CD4-positive, alpha-beta T cell treated with Interleukin-21 for 1 hour (primary cell): ENCODE data around the gene LRRFIP1.

Experiments used
- DNase-seq: peaks from one replicate; pipeline ENCODE4 v3.0.0-alpha.2; 2020

LRRFIP1 gene

DNA sequence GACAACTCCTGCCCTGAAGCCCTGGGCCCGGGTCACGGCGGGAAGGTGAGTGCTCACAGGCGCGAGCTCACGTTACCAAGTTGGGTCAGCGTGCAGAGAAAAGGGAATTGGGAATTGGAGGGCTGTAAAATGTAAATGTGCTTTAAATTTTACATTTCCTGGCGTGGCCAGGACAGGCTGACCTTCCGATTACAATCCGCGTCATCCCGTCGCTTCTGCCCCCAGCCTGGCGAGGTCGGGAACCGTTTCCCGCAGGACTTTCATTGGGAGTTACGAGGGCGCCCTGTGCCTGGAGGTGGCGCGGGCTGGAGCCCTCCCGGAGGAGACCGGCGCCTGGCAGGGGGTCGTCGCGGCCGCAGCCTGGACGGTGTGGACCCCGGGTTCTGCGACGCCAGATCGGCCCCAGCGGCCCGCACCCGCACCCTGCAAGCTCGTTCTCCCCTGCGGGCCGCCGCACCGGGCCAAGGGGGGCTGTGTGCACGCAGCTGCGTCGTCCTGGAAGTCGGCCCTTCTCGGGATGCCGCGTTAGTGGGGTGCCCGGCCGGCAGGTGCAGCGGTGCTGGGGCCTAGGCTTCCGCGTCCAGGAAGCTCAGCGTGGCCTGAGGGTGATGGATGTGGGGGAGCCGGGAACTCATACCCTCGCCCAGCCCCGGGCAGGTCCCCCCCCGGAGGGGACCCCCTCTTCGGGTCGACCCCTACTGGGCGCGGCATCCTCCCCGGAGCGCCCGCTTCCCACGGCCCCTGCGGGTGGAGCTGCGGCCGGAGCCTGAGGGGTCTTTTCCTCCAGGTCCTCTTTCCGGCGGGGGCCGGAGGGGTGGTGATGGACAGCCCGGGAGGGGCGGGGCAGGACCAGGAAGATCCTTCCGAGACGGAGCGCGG lies 63.9 kb downstream of the LRRFIP1 start:
- no peak for DNase-seq

DNA sequence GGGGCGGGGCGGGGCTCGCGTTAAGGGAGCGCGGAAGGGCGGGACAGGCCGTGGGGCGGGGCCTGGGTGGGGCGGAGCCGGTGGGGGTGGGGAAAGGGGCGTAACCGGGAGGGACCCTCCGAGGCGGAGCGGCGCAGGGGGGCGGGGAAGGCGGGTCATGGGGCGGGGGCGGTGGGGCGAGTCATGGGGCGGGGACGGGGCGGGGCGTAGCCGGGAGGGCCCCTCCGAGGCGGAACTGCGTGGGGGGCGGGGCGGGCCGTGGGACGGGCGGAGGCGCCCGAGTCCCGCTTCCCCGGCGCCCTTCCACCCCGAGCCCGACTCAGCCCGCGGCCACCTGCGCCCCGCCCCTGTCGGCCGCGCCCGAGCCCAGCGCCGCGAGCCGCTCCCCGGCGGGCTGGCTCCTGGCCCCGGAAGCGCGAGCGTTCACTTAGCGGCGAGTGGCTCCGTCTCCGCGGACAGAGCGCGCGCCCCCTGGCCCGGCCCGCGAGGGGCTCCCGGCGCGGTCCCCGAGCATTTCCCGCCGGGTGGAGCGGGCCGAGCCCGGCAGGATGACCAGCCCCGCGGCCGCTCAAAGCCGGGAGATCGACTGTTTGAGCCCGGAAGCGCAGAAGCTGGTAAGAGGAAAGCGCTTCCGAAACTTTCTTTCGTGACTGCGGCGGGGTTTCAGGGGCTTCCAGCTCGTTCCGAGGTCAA lies 64.7 kb downstream of the LRRFIP1 start:
- peak; percentile 95 for DNase-seq

DNA sequence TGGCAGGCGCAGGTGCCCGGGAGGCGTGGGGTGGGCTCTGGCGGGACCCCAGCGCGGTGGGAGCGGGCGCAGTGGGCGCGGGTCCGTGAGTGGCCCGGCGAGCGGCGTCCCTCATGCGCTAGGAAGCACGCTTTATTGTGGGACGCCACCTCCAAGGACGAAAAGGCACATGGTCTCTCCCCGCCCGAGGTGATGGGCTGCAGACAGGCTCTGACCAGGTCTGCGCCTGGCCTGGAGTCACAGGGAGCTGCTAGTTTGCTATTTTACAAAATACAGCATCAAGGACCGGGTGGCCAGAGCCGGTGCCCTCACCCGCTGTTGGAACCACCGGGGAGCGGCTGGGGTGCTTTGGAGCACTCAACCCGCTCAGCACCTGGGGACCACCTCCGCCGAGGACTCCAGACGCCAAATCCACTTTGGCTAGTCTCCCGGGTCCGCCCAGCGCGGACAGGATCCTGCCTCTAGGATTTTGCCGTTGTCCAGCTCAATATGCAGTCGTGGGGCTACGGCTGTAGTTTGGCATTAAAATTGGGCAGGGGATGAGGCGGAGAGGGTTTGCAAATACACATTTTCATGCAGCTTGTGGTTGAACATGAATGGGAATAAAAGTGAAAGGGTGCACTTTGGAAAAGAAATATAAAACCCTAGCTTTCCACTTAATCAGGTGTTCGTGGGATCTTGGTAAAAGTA lies 65.4 kb downstream of the LRRFIP1 start:
- DNase-seq: no peak

DNA sequence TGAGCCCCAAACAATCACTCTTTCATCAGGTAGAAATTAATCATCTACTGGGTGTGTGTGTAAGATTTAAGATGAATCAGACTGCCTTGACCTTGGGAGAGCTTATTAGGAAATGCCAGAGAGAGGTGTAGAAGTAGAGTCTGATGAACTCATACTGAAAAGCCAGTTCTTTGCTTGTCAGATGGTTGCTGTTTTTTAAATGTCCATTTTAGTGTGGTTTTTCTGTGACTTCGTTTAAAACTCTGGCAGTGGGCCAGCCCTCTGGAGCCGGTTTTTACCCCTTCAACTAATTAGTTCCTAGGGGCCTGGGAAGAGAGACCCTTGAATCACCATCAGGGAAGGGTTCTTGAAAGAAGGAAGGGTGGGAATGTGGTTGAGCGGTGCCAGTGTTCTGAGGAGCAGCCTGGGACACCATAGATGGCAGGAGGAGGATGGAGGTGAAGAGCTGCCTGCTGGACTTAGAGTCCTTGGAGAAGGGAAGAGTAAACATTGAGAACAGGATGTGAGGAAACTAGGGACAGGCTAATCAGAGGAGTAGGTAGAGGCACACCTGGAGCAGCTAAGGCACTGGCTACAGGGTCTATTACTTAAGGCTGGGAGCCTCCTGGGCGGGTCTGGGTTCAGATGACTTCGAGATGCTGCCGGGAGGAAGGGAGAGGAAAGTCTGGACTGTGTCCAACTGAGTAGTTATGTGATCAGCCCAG lies 66.1 kb downstream of the LRRFIP1 start:
- peak; percentile 51 for DNase-seq

DNA sequence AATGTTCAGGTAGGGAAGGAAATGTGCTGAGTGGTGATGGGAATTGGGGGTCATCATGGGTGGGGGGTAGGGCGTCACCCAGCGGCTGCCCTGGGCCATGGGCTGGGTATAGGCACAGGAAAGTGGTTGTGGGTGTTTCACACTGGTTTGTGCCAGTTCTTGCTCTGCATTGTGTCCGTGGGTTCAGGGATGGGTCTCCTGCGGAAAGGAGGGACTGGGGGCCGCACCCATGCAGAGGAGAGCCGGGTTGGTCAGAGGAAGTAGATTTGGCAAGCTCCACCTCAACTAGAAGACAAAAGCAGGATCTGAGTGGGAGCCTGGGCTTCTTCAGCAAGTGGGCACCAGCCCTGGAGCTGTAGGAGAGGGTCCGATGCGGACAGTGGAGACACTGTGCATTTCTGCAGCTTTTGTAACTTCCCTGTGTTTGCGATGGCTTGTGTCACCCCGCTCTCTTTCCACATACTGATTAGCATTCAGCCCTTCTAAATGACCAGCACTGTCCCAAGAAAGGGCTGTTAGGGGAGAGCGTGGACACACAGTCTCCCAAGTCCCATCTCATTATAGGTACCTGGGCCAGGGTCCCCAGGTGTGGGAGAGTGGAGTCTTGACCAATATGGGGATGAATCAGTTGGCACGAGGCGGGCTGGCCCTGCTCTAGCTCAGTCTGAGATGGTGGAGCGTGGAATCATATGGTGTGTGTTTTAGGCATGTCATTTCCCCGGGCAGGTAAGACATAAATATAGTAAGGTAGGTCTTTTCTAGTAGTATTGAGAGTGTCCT lies 67.2 kb downstream of the LRRFIP1 start:
- DNase-seq: peak; percentile 63

DNA sequence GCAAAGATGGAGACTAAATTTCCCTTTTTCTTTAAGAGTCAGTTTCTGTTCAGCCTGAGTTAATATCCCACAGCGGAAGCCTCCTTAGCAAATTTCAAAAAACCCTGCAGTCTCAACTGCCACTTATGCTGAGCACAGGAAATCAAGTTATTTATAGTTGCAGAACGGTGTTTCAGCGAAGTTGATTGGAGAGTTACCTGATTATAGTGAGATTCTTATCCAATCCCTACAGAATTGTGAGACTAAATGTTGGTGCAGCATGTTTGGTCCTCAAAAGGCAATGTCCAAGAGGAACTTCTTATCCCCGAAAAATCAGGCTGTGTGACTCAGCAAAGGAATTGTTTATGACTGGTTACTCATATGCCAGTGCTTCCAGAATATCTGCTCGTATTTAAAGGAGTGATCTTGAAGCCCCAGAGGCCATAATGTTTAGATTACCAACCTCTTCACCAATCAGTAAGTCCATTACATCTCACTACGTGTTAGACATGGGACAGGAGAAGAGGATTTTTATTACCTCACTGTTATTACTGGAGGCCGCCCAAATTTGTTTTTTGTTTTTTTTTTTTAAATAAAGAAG lies 67.9 kb downstream of the LRRFIP1 start:
- peak; percentile 80 for DNase-seq

DNA sequence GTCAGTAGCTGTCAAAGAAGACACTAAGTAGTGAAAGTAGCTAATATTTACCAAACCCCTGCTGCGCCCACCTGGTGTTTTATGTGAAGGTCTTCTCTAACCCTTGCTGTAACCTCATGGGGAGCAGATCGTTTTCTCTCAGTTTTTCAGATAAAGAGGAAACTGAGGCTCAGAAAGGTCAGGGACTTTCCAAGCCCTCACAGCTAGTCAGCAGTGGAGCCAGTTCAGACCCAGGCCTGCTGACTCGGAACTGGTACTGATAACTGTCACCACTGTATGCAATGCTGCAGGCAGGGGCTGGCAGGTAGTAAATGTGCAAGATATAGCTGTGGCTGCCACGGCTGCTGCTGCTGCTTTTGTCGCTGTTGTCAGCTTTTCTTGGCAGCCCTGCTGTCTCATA lies 69.1 kb downstream of the LRRFIP1 start:
- DNase-seq: peak; percentile 59

DNA sequence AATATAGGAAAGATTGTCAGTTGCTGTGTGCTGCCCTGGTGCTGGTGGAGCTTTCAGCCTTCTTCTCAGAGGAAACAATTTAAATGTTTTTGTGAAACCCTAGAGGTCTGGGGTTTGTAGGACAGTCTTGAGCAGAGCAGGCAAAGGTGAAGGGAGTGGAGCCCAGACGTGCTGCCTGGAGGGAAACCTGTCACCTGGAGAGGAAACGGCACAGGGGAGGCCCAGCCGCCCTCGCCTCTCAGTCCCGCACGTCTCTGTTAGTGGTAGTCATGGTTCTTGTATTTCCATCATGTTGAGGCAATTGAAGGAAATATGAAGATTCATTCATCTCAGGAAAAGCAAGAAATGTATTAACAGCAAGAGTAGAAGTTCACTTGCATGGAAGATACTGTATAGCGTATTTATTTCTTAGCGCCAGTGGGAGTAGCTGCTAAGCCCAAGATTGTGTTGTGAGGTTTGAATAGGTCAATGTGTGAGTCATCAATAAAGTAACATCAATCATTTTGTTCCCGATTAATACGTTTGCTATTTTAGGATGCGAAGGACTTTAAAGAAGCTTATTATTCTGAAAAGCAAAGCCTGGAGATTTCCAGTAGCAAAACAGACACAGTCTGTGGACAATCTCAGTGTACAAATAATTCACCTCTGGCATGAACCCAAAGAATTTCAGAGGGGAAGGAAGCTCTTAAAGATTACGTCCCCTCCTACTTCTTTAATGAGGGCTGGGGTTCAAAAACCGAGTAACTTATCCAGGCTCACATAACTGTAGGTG lies 70.4 kb downstream of the LRRFIP1 start:
- DNase-seq: no peak

DNA sequence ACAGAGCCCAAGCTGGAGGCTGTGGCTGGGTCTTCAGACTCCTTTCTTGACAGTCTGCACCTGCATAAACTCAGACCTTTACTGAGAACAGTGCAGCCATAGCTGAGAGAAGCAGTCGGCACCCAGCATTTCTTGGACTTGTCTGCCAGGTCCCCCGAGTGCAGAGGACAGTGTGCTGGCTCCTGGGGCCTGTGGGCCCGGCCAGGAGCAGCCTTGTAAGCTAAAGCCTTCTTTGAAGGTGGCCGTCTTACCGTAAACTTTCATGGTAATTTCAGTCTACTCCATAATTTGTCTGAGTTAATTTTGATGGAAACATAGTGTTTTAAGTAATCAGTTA lies 70.9 kb downstream of the LRRFIP1 start:
- no peak for DNase-seq

DNA sequence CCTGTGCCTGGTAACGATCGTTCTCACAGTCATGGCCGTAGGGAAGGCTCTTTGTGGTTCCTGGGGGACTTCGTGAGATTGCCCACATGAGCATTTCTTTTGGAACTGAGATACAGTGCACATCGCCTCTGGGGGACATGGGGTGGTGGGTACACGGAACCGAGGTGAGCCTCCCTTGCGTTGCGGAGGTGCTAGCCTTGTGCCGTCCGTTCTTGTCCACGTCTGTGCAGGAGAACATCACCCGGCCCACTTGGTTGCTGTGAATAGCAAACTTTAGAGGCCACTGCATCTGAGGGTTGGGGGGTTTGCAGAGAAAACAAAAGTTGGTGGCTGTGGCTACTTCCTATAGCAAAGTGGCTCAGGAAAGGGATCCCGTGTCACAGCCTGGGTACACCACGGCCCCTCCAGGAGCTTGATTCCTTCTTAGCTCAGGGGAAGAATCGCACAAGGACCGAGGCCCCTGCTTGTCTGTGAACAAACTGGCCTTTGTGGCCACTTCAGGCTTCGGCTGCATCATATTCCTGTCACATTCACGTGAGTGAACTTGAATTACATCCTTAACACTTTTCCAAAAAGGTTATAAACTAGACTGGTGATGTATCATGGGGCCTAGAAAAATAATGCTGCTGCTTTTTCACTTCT lies 72.6 kb downstream of the LRRFIP1 start:
- DNase-seq: no peak

DNA sequence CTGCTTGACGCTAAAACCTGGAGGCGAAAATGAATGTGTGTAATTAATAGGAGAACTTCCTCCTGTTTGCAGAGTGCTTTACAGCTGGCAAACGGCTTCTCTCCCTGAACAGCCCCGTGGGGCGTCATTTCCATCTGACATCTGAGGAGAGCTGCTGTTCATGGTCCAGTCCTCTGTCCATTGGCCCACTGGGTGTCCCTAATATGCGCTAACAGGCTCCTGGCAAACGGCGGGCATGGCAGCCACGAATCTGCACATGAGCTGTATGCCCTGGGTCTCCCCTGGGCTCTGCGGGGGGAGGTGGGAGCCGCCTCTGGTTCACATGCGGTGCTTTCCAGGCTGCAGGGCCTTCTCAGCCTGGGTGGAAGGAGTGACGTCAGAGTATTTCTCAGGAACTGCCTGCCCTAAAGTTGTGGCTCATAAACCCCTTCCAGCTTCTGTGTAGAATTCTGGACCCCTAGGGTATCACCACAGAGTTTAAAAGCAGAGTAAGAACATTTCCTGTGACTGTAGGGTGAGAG lies 73.2 kb downstream of the LRRFIP1 start:
- peak; percentile 83 for DNase-seq

DNA sequence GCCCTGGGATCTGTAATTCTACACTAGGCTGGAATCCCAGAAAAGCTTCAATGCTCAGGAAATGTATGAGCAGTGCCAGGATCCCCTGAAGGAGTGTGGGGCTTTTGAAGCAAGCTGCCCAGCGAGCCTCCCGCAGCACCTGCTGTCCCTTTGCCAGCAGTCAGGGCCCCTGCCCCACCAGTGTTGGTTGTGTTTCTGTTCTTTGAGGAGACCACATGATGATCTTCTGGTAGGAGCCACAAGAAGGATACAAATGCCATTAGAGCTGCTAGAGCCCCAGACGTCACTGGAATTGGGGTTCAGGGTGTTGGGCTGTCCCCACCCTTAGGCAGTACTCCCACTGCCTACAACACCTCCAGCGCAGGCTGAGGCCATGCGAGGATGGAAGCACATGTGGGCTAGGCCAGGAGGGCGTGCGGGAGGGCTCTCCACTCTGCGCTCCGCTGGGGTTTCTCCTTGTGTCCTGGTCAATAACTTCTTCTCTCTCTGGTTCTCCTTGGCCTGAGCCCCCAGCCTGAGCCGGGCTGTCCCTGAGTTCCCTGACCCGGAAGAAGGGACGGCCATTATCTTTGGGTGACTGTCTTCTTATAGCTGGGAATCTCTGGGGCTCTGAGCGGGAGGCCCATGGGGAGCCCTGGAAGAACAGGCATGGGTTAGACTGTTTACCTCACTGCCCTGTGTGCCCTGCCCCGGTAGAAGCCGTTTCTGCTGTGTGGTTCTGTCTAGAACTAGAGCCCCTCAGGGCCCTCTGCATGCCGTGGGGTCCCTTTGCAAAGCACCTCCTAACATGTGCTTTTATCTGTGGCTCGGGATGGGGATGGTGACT lies 73.9 kb downstream of the LRRFIP1 start:
- DNase-seq: no peak

DNA sequence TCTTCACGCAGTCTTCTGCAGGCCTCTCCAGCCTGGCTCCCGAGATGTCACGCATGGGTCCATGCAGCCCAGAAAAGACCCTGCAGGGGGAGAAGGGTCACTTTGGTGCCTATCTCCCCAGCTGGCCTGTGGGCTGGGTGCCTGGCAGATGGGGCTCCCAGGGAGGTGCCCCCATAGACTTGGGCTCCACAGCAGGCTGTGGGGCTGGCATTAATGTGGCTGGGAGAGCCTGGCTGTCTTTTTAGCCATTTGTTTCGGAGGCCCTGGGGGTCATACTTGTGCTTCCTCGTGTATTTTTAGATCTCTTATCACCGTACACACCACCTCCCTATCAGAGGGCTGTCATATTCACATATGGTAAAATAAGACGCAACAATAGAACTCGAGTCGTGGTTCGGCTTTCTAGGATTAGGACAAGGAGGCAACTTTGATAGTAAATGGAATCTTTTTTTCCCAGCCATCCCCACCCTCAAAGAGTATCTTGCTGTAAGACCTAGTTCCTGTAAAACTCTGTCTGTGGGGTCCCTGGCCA lies 74.5 kb downstream of the LRRFIP1 start:
- DNase-seq: no peak

DNA sequence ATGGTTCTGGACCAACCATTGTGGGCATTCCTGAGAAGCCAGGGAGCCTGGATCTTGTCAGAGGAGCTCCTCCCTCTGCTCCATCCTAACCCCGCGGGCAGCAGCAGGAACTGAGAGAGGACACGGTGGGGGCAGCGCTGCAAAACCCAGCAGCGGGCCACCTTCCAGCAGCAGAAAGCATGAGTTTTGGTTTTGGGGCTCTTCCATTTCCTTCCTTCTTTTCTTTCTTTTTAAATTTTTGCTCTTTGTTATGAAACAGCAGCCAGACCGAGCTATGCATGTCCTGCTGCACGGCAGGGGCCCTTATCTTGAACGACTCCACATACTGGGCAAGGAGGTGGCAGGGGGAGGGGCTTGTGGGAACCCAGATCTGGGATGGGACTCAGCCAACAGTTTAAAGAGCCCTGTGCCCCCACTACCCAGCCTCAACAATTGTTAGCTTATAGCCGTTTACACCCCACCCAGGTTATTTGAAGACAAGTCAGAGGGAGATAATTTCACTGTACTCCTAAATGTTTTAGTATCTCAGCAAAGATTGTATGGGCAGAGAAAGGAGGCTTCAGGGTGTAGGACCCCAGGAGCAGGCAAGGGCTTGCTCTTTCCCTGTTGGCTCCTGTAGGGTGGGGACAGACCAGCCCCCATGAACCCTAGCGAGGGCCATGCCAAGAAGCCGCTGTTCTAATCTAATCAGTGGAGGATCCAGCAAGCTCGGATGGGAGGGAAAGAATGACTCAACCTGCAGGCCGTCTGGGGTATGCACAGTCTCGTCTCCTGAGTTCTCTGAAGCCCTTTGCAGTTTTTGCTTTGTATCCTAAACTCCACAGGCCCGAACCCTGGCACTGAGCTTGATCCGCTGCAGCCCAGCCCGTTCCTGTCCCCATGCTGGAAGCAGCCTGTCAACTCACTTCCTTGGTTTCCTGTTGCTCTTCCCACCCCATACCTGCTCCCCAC lies 75.3 kb downstream of the LRRFIP1 start:
- DNase-seq: no peak

DNA sequence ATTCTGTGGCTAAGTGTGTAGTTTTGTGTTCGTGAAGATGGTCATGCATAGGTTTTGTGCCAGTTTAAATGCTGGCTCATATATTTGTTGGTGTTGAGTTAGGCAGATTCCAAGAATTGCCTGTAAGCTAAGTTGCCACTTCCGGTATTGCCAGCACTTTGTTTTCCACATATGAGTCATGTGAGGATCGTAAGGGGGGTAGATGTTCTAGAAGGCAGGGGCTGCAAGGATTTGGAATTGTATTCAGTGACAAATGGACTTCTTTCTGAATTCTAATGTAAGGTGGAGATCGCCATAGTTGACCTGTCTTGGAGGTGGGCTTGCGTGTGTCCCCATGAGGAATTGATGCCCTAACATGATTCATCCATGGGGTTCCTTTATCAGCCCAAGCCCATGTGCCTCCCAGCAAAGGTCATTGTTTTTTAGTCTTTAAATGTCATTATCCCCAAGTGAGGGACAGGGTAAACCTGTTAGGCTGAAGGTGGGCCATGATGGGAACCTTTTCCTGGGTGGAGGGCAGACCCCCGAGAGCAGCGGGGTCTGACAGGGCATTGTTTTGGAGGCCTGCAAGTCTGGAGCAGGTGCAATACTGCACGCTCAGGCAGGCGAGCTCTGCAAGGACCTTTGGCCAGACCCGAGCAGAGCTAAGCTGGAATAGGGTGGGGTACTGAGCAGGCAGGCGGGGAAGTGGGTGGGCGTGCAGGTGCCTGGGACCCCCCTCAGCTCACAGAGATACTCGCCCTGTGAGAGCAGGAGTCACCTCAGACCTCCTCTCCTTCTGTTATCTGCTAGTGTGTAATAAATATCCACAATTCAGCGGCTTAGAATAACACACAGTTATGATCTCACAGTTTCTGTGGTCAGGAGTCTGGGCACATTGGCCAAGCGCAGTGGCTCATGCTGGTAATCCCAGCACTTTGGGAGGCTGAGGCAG lies 77.4 kb downstream of the LRRFIP1 start:
- no peak for DNase-seq

DNA sequence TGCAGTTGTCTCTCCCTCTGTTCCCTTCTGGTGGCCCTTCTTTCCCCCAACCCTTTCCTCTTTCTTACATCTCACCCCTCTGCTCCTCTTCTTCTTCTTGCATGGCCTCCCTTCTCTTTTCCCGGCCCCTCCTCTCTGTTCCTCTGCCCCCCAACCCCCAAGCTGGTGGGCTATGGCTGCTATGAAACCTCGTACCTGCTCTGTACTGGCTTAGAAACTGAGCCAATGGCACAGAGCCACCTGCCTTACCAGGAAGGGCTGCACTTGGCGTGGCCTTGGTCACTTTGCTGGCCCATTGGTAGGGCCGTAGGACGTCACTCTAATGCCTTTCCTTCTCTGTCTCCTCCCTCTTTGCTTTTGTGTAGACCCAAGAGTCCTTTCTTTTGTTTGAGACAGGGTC lies 78.9 kb downstream of the LRRFIP1 start:
- DNase-seq: no peak

DNA sequence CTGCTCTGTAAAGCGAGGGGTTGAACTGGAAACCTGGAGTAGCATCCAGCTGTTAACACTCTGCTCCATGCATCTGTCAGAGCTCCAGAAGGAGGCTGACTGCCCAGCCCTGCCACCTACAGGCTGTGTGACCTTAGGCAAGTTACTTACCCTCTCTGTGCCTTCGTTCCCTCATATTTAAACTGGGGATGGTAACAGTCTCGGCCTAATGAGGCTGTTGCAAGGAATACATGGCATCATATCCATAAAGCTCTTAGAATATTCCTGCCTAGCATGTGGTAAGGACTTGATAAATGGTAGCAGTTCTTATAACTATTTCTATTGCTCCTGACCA lies 80.6 kb downstream of the LRRFIP1 start:
- DNase-seq: no peak
